Common myeloid progenitor, CD34-positive (primary cell): Measurements from ENCODE around the gene TMCC2.
A peak's percentile ranks its signal among the peaks of the same experiment; 100 is the strongest.

ENCODE experiments used
- CTCF ChIA-PET: fragments of 350-600 bp; sonication (Branson Sonifier 250); formaldehyde crosslinking; loops from one replicate; lab custom pipeline; 2021; ENCODE audit warnings: antibody characterized with exemption; lab: Charles Lee
- POLR2A ChIA-PET: fragments of 350-600 bp; sonication (Branson Sonifier 250); formaldehyde crosslinking; loops from one replicate; lab custom pipeline; 2021; ENCODE audit warnings: antibody characterized with exemption; lab: Charles Lee
- DNase-seq, 3 donors: peaks; one replicate each; pipeline versions ENCODE4 v3.0.0 to v3.0.0-alpha.2; 2013
- H3K27ac ChIP-seq, 2 experiments: 1 replicate in 1 of 2; 2 replicates in 1 of 2; pipeline ENCODE4 v1.7.0; 2013; ENCODE audit warnings: inconsistent platforms in 2 of 2, low read length in 2 of 2, mild to moderate bottlenecking in 2 of 2, low read depth in 1 of 2, moderate library complexity in 1 of 2; ENCODE audit not compliant: severe bottlenecking in 2 of 2, insufficient read depth in 1 of 2, poor library complexity in 1 of 2
- H3K27me3 ChIP-seq, 5 experiments: replicated peaks in 2 of 5; 1 replicate in 3 of 5; 2 replicates in 2 of 5; pipeline versions ENCODE4 v1.6.1 to v1.7.0; 2013; ENCODE audit warnings: low read length in 4 of 5, mild to moderate bottlenecking in 2 of 5, moderate library complexity in 2 of 5, inconsistent platforms in 1 of 5; ENCODE audit not compliant: insufficient read depth in 5 of 5, control insufficient read depth in 4 of 5
- H3K36me3 ChIP-seq, 4 experiments: 1 replicate in 2 of 4; 2 replicates in 2 of 4; pipeline versions ENCODE4 v1.6.1 to v1.7.0; 2013; ENCODE audit warnings: low read length in 3 of 4, control low read depth in 1 of 4, mild to moderate bottlenecking in 1 of 4; ENCODE audit not compliant: control insufficient read depth in 4 of 4, insufficient read depth in 4 of 4
- H3K4me1 ChIP-seq, 4 experiments: 1 replicate in 3 of 4; 2 replicates in 1 of 4; pipeline versions ENCODE4 v1.6.1 to v1.7.1; 2013; ENCODE audit warnings: low read length in 3 of 4, mild to moderate bottlenecking in 3 of 4, control low read depth in 1 of 4, inconsistent platforms in 1 of 4, moderate library complexity in 1 of 4; ENCODE audit not compliant: control insufficient read depth in 4 of 4, insufficient read depth in 4 of 4; ENCODE audit errors: control extremely low read depth in 1 of 4
- H3K4me3 ChIP-seq, 7 experiments: 1 replicate in 4 of 7; 2 replicates in 3 of 7; pipeline versions ENCODE4 v1.5.1 to v1.7.0; 2013; ENCODE audit warnings: mild to moderate bottlenecking in 7 of 7, low read length in 6 of 7, moderate library complexity in 6 of 7, inconsistent platforms in 2 of 7, low read depth in 2 of 7, control low read depth in 1 of 7; ENCODE audit not compliant: insufficient read depth in 4 of 7, control insufficient read depth in 1 of 7; ENCODE audit errors: extremely low read depth in 1 of 7
- H3K9me3 ChIP-seq, 5 experiments: 1 replicate in 4 of 5; 2 replicates in 1 of 5; pipeline versions ENCODE4 v1.6.1 to v1.7.1; 2013; ENCODE audit warnings: low read length in 4 of 5, mild to moderate bottlenecking in 2 of 5, inconsistent platforms in 1 of 5, low read depth in 1 of 5, moderate library complexity in 1 of 5; ENCODE audit not compliant: control insufficient read depth in 4 of 5, insufficient read depth in 2 of 5; ENCODE audit errors: control extremely low read depth in 1 of 5
- WGBS: methylation state at CpG from one replicate; pipeline ENCODE4 v1.1.5; 2013; ENCODE audit not compliant: insufficient coverage; 5-methylcytosine and 5-hydroxymethylcytosine counted together

The TMCC2 gene

DNA sequence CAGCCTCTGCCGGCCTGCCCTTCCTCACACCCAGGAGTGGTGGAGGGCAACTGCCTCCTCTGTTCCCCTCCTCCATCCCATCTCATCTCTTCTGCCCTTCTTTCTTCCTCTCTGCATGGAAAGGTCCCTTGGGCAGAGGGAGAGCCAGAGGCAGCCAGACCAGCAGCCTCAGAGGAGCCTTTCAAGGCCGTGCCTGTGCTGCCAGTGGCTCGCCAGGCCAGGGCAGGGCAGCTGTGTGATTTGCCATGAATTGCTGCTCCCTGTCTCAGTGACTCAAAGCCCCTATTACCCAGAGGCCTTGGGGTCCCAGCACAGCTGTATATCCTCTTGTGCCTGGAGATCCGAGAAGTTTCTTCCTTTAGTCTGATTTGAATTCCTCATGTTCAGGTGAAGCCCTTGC, 21.9 kb downstream of the TMCC2 start:
- Histone ChIP-seq H3K4me3 (peak overlapping the region in 1 of 7 experiments; percentile 17), H3K27me3 (no peaks in the 10 kb centered on the region), H3K27ac (no peak overlapping the region), H3K36me3 (no peaks in the 10 kb centered on the region), H3K4me1 (peaks cover 6 to 36% (median 31%) of the 10 kb centered on the region in 4 experiments), H3K9me3 (no peaks in the 10 kb centered on the region)
- POLR2A ChIA-PET = interaction anchor here (0.6 kb wide), 1 partner anchor 119 kb away, joined by 3 read pairs; no protein-coding TSS in a partner anchor
- CTCF ChIA-PET = interaction anchor here (1.0 to 11.3 kb wide), 5 partner anchors 9 to 127 kb away, joined by 3 to 129 read pairs (median 9); partner anchors contain the start of gene TMCC2
- DNase-seq = no peak
- 90% methylated on average over 4 of the region's 4 CpGs for WGBS

- Histone ChIP-seq H3K4me1 (peaks cover 6 to 36% (median 33%) of the 10 kb centered on the region in 4 experiments), H3K27ac (no peak overlapping the region), H3K36me3 (no peaks in the 10 kb centered on the region), H3K4me3 (no peak overlapping the region), H3K27me3 (no peaks in the 10 kb centered on the region), H3K9me3 (no peaks in the 10 kb centered on the region)
- ChIA-PET CTCF (interaction anchor here (1.0 to 16.5 kb wide), 7 partner anchors 10 to 190 kb away, joined by 3 to 129 read pairs (median 9); partner anchors contain the start of gene TMCC2), POLR2A (no interaction called here)
- DNase-seq = no peak
- 83% methylated on average over 6 of the region's 6 CpGs for WGBS
These were observed 23.0 kb downstream of the TMCC2 start for GRCh38 chr1:205250699-205251098.

DNA sequence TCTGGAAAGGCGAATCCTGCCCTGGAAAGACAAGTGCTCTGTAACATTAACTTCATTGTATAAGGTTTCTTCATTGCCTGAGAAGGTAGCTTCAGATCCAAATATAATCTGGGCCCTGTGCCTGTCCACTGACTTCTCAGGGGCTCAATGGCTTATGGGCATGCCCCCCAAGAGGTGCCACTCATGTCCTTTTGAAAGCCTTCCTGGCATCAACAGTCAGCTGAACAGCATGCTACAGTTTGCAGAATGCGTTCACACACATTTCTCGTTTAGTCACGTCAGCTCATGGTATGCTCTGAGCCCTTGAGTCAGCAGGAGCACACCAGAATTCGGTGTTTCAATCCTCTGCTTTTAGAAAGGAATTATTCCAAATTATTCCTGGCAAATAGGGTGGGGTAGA, 23.8 kb downstream of the TMCC2 start:
- 100% methylated on average over 1 of the region's 5 CpGs for WGBS
- ChIA-PET POLR2A (no interaction called here), CTCF (interaction anchor here (1.0 to 16.5 kb wide), 6 partner anchors 11 to 191 kb away, joined by 3 to 129 read pairs (median 62); partner anchors contain the start of gene TMCC2)
- Histone ChIP-seq H3K4me3 (no peak overlapping the region), H3K36me3 (no peaks in the 10 kb centered on the region), H3K27ac (no peak overlapping the region), H3K9me3 (no peaks in the 10 kb centered on the region), H3K4me1 (peaks cover 6 to 44% (median 31%) of the 10 kb centered on the region in 4 experiments), H3K27me3 (no peaks in the 10 kb centered on the region)
- no peak for DNase-seq

DNA sequence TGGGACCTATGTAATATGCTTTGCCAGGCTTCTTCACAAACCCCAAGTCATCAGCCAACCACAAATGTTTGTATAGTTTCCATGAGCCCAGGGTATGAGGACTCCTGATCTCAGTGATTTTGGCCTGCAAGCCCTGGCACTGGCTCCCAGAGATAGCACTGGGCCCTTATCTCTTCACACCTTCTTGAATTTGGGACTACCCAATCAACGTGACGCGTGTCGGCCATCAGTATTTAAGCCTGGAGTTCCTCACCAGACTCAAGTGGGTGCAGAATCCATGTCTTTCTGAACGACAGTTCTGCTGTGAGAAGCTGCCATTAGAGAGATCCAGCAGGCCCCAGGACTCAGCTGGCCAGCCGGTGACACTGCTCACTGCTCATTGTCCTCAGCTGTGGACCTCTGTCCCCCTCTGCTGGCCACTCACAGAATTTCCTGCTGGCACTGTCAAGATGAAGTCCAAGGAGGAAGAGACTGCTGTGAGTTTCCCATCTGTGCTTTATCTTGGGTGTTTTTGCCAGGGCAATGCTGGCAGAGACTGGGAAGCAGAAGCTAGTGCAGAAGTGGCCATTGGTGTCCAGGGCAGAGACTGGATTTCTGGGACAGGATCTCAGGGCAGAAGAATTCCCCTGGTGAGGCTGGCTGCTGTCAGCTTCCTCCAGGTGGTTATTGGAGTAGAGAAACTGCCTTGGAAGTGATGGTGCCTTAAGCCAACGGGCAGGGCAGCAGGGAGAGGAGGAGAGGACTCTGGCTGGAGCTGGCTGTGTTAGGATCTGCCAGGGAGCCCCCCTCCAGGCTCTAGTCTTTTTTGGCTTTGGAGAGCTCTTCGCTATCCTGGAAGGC, 28.4 kb downstream of the TMCC2 start:
- peak overlapping the region in 1 of 2 experiments; percentile 46 for H3K27ac ChIP-seq
- POLR2A ChIA-PET = interaction anchor here (0.6 to 1.1 kb wide), 4 partner anchors 18 to 136 kb away, joined by 3 to 4 read pairs (median 3); no protein-coding TSS in a partner anchor
- peak; percentile 83 to 94 (median 93) for DNase-seq

GRCh38 chr1:205256951-205257625, 29.3 kb downstream of the TMCC2 start:
- Histone ChIP-seq H3K4me3 (no peak overlapping the region), H3K9me3 (no peaks in the 10 kb centered on the region), H3K27ac (no peak overlapping the region), H3K36me3 (no peaks in the 10 kb centered on the region), H3K4me1 (peaks cover 3 to 28% (median 12%) of the 10 kb centered on the region in 4 experiments), H3K27me3 (peaks cover 0 to 18% (median 9%) of the 10 kb centered on the region in 5 experiments)
- ChIA-PET CTCF (interaction anchor here (0.5 to 38.2 kb wide), 29 partner anchors 9 to 450 kb away, joined by 3 to 1168 read pairs (median 7); partner anchors contain the start of genes NUAK2, RBBP5 and TMCC2), POLR2A (interaction anchor here (1.1 kb wide), 1 partner anchor 27 kb away, joined by 3 read pairs; no protein-coding TSS in a partner anchor)
- over 99% methylated on average over 19 of the region's 19 CpGs for WGBS
- DNase-seq = no peak

More for the DNA sequence above, 28.4 kb downstream of the TMCC2 start:
- Histone ChIP-seq H3K4me3 (no peak overlapping the region), H3K36me3 (no peaks in the 10 kb centered on the region), H3K4me1 (peaks cover 0 to 19% (median 3%) of the 10 kb centered on the region in 4 experiments), H3K9me3 (no peaks in the 10 kb centered on the region), H3K27me3 (peaks cover 0 to 12% (median 4%) of the 10 kb centered on the region in 5 experiments)
- CTCF ChIA-PET = interaction anchor here (0.7 to 38.2 kb wide), 39 partner anchors 10 to 449 kb away, joined by 3 to 1168 read pairs (median 5); partner anchors contain the start of genes NUAK2 and TMCC2
- WGBS = 15% methylated on average over 6 of the region's 8 CpGs

DNA sequence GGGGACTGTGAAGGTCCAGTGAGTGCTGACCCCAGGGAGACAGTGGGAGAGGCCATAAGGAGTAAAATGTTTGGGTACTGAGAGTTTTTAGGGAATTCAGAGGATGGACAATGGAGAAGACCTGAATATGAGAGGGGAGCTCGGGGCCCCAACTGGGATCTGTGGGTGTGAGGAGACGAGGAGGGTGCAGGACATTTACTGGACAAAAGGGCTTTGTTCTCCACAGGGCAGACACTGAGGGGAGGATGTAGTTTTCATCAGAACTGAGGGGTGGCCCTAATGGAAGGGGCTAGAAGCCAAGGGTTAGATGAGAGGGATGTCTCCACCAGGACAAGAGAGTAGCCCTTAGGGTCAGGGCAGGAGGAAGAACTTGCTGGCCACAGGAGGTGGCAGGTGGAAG, 30.0 kb downstream of the TMCC2 start:
- H3K27ac ChIP-seq = no peak overlapping the region
- 97% methylated on average over 2 of the region's 2 CpGs for WGBS
- CTCF ChIA-PET = interaction anchor here (1.2 to 38.2 kb wide), 11 partner anchors 16 to 273 kb away, joined by 3 to 1168 read pairs (median 11); partner anchors contain the start of genes NUAK2, RBBP5 and TMCC2

More for the DNA sequence above, 30.0 kb downstream of the TMCC2 start:
- Histone ChIP-seq H3K27me3 (peaks cover 0 to 24% (median 11%) of the 10 kb centered on the region in 5 experiments), H3K4me3 (no peak overlapping the region), H3K4me1 (peaks cover 3 to 34% (median 19%) of the 10 kb centered on the region in 4 experiments), H3K36me3 (no peaks in the 10 kb centered on the region), H3K9me3 (no peaks in the 10 kb centered on the region)
- POLR2A ChIA-PET = no interaction called here
- DNase-seq = no peak
